HG03045 (cell line): Measurements from ENCODE around the gene COL5A2.
A peak's percentile ranks its signal among the peaks of the same experiment; 100 is the strongest.

Experiments
- ATAC-seq: cut with Tn5 transposase; IDR thresholded peaks from one replicate; pipeline ENCODE4 v1.9.1; 2021; ENCODE audit warnings: mild to moderate bottlenecking, moderate library complexity; ENCODE audit not compliant: unreplicated experiment

Gene COL5A2

GRCh38 chr2:189109921-189110397 lies 69.6 kb downstream of the COL5A2 start:
- peak; percentile 77 for ATAC-seq

- no peak for ATAC-seq
Measured at GRCh38 chr2:189104934-189105333, 74.6 kb downstream of the COL5A2 start.

GRCh38 chr2:189102735-189103134 lies 76.8 kb downstream of the COL5A2 start:
- no peak for ATAC-seq

- ATAC-seq, result no peak
Measured at GRCh38 chr2:189097934-189098333, 81.6 kb downstream of the COL5A2 start.

GRCh38 chr2:189096769-189097447 lies 82.7 kb downstream of the COL5A2 start:
- ATAC-seq, result no peak

- no peak for ATAC-seq
Measured at GRCh38 chr2:189095101-189095500, 84.5 kb downstream of the COL5A2 start.

- ATAC-seq, result no peak
Measured at GRCh38 chr2:189092936-189093335, 86.6 kb downstream of the COL5A2 start.

GRCh38 chr2:189091253-189091652 lies 88.3 kb downstream of the COL5A2 start:
- no peak for ATAC-seq

GRCh38 chr2:189088591-189089205 lies 90.9 kb downstream of the COL5A2 start:
- ATAC-seq, result no peak

GRCh38 chr2:189086710-189087109 lies 92.9 kb downstream of the COL5A2 start:
- no peak for ATAC-seq

GRCh38 chr2:189086250-189086649 lies 93.3 kb downstream of the COL5A2 start:
- no peak for ATAC-seq

GRCh38 chr2:189083606-189084005 lies 96.0 kb downstream of the COL5A2 start:
- ATAC-seq, result no peak

- no peak for ATAC-seq
Measured at GRCh38 chr2:189083106-189083505, 96.5 kb downstream of the COL5A2 start.

- ATAC-seq, result no peak
Measured at GRCh38 chr2:189082376-189082975, 97.1 kb downstream of the COL5A2 start.

- ATAC-seq, result no peak
Measured at GRCh38 chr2:189076572-189076971, 103.0 kb downstream of the COL5A2 start.

- ATAC-seq, result no peak
Measured at GRCh38 chr2:189076120-189076519, 103.4 kb downstream of the COL5A2 start.

GRCh38 chr2:189074506-189074905 lies 105.1 kb downstream of the COL5A2 start:
- ATAC-seq, result no peak

GRCh38 chr2:189072036-189072435 lies 107.5 kb downstream of the COL5A2 start:
- no peak for ATAC-seq

GRCh38 chr2:189069855-189070619 lies 109.5 kb downstream of the COL5A2 start:
- ATAC-seq, result no peak

- ATAC-seq, result no peak
Measured at GRCh38 chr2:189066037-189066436, 113.5 kb downstream of the COL5A2 start.

- ATAC-seq, result no peak
Measured at GRCh38 chr2:189060096-189060642, 119.4 kb downstream of the COL5A2 start.
